ENCODE measurements around the gene BACE2.
"Not testable (repeated sequence)": the region's sequence is repeated elsewhere in the genome, so short reads cannot be mapped to it uniquely, and the experiment has no call there.

The BACE2 gene

DNA sequence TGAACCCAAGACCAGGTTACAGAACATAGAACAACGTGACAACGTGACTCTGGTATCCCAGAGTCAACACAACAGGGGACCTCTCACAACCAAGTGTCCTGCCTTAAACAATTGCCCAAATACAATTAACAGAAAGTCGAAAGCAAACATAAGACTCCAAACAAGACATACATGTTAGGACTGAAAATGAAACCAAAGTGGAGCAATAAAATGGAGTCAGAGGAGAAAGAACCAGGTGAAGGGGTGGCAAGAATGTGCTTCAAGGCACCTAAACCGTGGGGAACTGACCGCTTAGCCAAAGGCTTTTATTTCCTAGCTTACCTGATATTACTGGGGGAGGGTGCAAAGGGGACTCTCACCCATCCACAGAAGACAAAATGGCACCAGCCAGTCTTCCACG is 17.8 kb downstream of the BACE2 start:
- no peak for DNase-seq (ENCODE audit: low spot score)

GRCh38 chr21:41186755-41187536 is 19.0 kb downstream of the BACE2 start:
- no peak for DNase-seq (ENCODE audit: low spot score)

GRCh38 chr21:41187537-41188025 is 19.6 kb downstream of the BACE2 start:
- DNase-seq (ENCODE audit: low spot score): no peak

DNA sequence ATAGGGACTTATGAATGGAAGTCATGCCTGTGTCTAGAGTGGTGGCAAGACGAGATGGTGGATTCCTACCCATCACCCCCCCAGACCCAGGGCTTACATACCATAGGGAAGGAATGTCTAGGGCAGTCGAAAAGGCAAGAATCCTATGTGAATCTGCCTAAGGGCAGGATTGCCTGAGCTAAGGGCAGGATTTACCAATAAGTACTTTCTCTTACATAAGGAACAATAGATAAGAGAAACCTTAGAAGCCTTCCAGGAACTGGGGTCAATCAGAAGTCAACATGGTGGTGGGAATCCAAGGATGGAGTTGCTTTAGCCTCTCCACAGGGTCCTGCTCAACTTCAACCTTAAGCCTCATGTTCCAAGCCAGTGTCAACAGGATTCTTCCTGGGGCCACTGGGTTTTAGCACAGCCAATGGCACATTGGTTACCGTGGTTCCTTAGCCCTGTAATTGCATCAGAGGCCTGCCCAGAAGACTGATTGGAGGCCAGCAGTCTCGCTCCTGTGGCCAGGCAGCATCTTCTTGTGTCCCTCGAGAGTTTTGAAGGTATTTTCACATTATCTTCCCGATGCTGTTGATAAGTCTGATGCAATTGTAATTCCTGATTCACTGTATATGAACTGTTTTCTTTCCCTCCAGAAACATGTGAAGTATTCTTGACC is 20.7 kb downstream of the BACE2 start:
- no peak for DNase-seq (ENCODE audit: low spot score)

- no peak for DNase-seq (ENCODE audit: low spot score)
Measured at GRCh38 chr21:41189150-41189745, 21.3 kb downstream of the BACE2 start.

GRCh38 chr21:41192552-41192951 is 24.6 kb downstream of the BACE2 start:
- not testable (repeated sequence) for DNase-seq (ENCODE audit: low spot score)

DNA sequence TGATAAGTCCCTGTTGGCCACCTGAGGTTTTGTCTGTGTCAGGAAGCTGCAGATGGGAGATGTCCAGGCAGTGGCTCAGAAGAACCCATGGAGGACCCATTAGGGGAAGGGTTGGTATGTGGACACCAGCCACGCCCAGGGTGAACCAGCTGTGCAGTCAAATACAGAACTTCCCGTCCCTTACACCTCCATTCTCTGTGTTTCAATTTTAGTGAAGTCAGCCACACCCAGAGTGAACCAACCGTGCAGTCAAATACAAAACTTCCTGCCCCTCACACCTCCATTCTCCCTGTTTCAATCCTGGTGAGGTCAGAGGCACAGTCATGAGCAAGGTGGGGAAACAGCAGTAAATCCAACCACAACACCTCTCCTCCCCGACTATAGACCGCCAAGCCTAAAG is 27.4 kb downstream of the BACE2 start:
- no peak for DNase-seq (ENCODE audit: low spot score)

DNA sequence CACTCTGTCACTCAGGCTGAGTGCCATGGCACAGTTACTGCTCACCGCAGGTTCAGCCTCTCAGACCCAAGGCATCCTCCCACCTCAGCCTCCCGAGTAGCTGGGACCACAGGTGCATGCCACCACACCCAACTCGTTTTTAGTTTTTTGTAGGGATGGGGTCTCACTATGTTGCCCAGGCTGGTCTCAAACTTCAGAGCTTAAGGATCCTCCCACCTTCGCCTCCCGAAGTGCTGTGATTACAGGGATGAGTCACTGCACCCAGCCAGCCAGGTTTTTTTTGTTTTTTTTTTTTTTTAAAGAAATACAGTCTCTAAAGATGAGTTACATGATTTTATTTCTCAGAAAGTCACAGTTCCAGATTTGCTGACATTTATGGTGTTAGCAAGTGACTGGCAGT is 29.0 kb downstream of the BACE2 start:
- no peak for DNase-seq (ENCODE audit: low spot score)

GRCh38 chr21:41197582-41197981 is 29.6 kb downstream of the BACE2 start:
- no peak for DNase-seq (ENCODE audit: low spot score)

- not testable (repeated sequence) for DNase-seq (ENCODE audit: low spot score)
Measured at GRCh38 chr21:41198647-41199046, 30.7 kb downstream of the BACE2 start.

- no peak for DNase-seq (ENCODE audit: low spot score)
Measured at GRCh38 chr21:41199123-41199522, 31.2 kb downstream of the BACE2 start.

DNA sequence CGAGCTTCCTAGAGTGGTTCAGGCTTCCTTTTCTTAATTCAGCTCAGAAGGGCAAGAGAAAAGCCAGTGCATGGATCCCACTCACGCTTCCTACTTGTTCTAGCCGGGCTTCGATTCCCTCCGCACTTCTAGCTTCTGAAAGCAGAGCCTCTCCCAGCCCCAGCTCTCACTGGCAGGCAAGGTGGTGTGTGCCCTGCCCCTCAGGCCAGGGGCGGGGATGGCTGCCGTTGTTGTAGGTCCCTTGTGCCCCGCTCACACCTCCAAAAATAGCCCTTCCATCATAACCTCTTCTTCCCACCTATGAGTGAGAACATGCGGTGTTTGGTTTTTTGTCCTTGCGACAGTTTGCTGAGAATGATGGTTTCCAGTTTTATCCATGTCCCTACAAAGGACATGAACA is 31.6 kb downstream of the BACE2 start:
- DNase-seq (ENCODE audit: low spot score): no peak

- no peak for DNase-seq (ENCODE audit: low spot score)
Measured at GRCh38 chr21:41201385-41201784, 33.4 kb downstream of the BACE2 start.

DNA sequence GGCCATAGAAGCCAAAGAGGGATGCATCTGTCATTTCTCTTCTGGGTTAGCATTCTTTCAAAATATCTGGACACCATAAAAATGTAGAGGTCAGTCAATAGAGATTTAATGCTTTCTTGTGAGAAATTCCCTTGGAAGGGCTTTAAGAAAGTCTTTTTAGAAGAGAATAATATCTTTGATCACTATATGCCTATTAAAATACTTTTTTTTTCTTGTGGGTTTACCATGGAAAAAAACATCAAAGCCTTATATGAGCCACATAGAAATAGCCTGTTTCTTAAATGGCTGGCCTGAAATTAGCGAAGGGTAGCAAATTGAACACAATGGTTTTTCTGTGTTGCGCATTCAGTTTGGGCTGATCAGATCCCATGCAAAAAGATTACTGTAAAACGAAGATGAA is 36.8 kb downstream of the BACE2 start:
- no peak for DNase-seq (ENCODE audit: low spot score)

DNA sequence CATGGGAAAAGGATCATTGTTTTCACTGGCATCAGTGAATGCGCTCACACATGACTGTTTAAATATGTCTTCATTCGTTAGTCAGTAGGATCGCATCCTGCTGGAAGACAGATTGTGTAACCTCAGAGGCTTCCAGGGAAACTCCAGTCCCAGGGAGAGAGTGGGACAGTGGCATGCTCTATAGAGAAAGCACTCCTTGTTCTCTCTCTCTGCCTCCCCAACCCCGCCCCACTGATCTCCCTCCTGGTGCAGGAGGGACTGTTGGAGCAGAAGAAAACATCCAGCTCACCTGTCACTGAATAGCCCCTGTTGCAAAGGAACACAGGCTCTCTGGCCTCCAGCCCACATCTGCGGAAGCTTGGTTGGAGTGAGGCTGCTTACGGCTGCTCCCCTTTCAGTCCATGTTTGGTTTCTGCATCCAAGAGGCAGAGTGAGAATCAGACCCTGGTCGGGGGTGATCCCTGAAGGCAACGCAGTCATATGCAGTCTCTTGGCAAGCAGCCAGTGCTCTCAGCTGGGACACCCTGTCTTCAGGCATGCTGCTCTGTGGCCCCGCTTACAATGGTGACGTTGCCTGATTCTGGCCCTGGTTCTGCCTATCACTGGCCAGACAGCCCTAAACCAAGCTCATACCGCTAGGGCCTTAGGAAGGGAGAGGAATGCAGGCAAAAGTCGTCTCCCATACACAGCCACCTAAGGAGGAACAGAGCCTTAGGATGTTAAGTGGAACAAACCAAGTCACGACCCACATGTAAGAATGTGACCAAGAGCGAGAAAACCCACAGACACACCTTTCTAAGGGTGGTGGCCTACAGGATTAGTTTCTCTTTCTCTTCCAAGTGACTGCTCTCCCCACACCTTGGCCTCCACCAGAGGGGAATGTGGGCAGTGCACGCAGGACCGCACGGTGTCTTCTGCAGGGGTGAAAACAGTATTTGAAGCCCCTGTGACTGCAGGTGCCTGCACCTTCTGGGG is 39.7 kb downstream of the BACE2 start:
- no peak for DNase-seq (ENCODE audit: low spot score)

DNA sequence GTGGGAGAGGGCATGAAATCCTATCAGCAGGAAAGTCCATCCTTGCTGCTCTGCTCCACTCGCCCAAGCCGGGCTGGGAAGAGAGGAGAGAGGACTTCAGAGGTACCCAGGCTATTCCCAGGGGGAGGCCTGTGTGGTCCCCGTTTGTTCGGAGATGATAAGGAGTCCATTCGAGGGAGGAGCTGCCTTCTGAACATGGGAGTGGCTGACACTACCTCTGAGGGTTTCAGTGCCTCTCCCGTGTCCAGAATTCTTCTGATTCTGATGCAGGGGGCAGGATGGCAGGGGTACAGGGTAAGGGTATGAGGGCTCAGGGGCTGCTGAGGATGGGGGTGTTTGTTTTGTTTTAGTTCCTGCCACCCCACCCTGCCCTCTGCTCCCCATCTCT is 40.4 kb downstream of the BACE2 start:
- DNase-seq (ENCODE audit: low spot score): no peak

- DNase-seq (ENCODE audit: low spot score): no peak
Measured at GRCh38 chr21:41209016-41209619, 41.2 kb downstream of the BACE2 start.

DNA sequence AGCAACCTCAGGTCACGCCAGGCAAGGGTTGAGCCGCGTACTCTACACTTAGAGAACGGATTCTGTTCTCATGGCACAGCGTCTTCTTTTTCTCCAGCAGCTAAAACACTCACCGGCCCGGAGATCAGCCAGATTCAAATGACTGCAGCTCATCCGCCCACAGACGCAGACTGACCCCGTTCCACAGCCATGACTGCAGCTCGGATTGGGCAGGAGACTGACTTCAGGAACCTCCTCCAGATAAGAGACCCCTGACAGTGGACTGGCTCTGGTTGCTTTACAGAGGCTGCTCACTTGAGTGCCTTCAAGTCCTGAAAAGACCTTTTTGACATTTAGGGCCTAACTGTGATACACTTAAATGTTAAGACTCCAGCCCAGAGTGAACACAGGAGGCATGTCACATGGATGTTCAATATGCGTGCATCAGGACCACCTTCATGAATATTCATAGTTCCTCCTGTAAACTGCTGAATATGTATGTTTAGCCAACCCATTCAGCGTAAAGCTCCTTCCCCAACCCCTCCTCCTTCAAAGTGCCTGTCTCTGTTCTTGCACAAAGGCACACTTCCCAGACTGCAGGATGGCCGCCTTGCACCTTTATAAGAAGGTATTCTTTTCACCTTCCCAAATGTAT is 42.6 kb downstream of the BACE2 start:
- DNase-seq (ENCODE audit: low spot score): no peak

- DNase-seq (ENCODE audit: low spot score): no peak
Measured at GRCh38 chr21:41211060-41211805, 43.3 kb downstream of the BACE2 start.

DNA sequence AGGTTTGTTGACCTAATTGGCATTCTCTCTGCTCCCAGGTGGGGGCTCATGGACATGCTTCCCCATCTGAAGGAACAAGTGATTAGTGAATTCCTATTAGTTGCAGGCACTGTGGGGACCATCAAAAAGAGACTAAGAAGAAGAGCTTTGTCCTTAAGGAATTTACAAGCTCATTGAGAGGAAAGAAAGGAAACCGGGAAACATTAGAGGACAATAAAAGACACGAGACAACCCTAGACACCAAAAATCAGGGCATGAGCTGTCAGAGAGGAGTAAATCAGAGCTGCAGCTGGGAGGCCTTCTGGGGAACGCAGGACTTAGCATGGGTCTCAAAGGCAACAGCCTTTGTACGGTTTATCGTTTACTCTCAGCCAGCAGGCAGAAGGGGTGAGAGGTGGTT is 45.1 kb downstream of the BACE2 start:
- no peak for DNase-seq (ENCODE audit: low spot score)
